ENCODE data around the gene KIF16B.
"Not testable (repeated sequence)": the region's sequence is repeated elsewhere in the genome, so short reads cannot be mapped to it uniquely, and the experiment has no call there.

The KIF16B gene

GRCh38 chr20:16608277-16608650 lies 35.0 kb upstream of the KIF16B start:
- Mint-ChIP-seq H3K36me3 (ENCODE audit: insufficient read depth) (no peaks in the 10 kb centered on the region), H3K9me3 (no peaks in the 10 kb centered on the region), H3K27me3 (peaks cover 10 to 18% of the 10 kb centered on the region in 2 donors), H3K27ac (no peak overlapping the region), H3K4me3 (no peak overlapping the region), H3K4me1 (ENCODE audit: low read depth in 2 of 2) (no peaks in the 10 kb centered on the region)
- ATAC-seq (replicated peaks), result no peak
- DNase-seq, result no peak

- no peaks in the 10 kb centered on the region for H3K9me3 Mint-ChIP-seq
- no peak overlapping the region for H3K4me3 Mint-ChIP-seq
- ATAC-seq (replicated peaks) (no peak), DNase-seq (no peak)
- no peaks in the 10 kb centered on the region for H3K4me1 Mint-ChIP-seq (ENCODE audit: low read depth in 2 of 2)
- H3K36me3 Mint-ChIP-seq (ENCODE audit: insufficient read depth), result no peaks in the 10 kb centered on the region
- H3K27me3 Mint-ChIP-seq, result peaks cover 10 to 18% of the 10 kb centered on the region in 2 donors
- H3K27ac Mint-ChIP-seq, result no peak overlapping the region
Observed at GRCh38 chr20:16607364-16608276, 34.4 kb upstream of the KIF16B start.

GRCh38 chr20:16606468-16607070 lies 33.3 kb upstream of the KIF16B start:
- no peak overlapping the region for H3K4me3 Mint-ChIP-seq

GRCh38 chr20:16601047-16601446 lies 27.8 kb upstream of the KIF16B start:
- no peak for ATAC-seq (replicated peaks)
- no peaks in the 10 kb centered on the region for H3K36me3 Mint-ChIP-seq (ENCODE audit: insufficient read depth)
- no peaks in the 10 kb centered on the region for H3K4me1 Mint-ChIP-seq (ENCODE audit: low read depth in 2 of 2)
- no peak for DNase-seq
- H3K27ac Mint-ChIP-seq, result no peak overlapping the region
- H3K27me3 Mint-ChIP-seq, result no peaks in the 10 kb centered on the region
- no peak overlapping the region for H3K4me3 Mint-ChIP-seq
- no peaks in the 10 kb centered on the region for H3K9me3 Mint-ChIP-seq

More at GRCh38 chr20:16606468-16607070, 33.3 kb upstream of the KIF16B start:
- H3K4me1 Mint-ChIP-seq (ENCODE audit: low read depth in 2 of 2), result no peaks in the 10 kb centered on the region
- ATAC-seq (replicated peaks), result no peak
- H3K9me3 Mint-ChIP-seq, result no peaks in the 10 kb centered on the region
- peaks cover 6 to 16% of the 10 kb centered on the region in 2 donors for H3K27me3 Mint-ChIP-seq
- no peak for DNase-seq
- H3K36me3 Mint-ChIP-seq (ENCODE audit: insufficient read depth), result no peaks in the 10 kb centered on the region
- H3K27ac Mint-ChIP-seq, result no peak overlapping the region

- no peaks in the 10 kb centered on the region for H3K36me3 Mint-ChIP-seq (ENCODE audit: insufficient read depth)
- no peaks in the 10 kb centered on the region for H3K4me1 Mint-ChIP-seq (ENCODE audit: low read depth in 2 of 2)
- no peak for ATAC-seq (replicated peaks)
- DNase-seq, result no peak
- H3K4me3 Mint-ChIP-seq, result no peak overlapping the region
- no peak overlapping the region for H3K27ac Mint-ChIP-seq
- no peaks in the 10 kb centered on the region for H3K9me3 Mint-ChIP-seq
- H3K27me3 Mint-ChIP-seq, result no peaks in the 10 kb centered on the region
Observed at GRCh38 chr20:16599257-16599656, 26.0 kb upstream of the KIF16B start.

- no peak overlapping the region for H3K4me3 Mint-ChIP-seq
- H3K27me3 Mint-ChIP-seq, result no peaks in the 10 kb centered on the region
- no peaks in the 10 kb centered on the region for H3K9me3 Mint-ChIP-seq
- no peaks in the 10 kb centered on the region for H3K4me1 Mint-ChIP-seq (ENCODE audit: low read depth in 2 of 2)
- no peak for ATAC-seq (replicated peaks)
- H3K36me3 Mint-ChIP-seq (ENCODE audit: insufficient read depth), result no peaks in the 10 kb centered on the region
- DNase-seq, result no peak
- no peak overlapping the region for H3K27ac Mint-ChIP-seq
Observed at GRCh38 chr20:16596991-16597390, 23.7 kb upstream of the KIF16B start.

- H3K4me3 Mint-ChIP-seq; DNase-seq; H3K9me3 Mint-ChIP-seq; H3K36me3 Mint-ChIP-seq (ENCODE audit: insufficient read depth); H3K4me1 Mint-ChIP-seq (ENCODE audit: low read depth in 2 of 2); ATAC-seq (replicated peaks); H3K27me3 Mint-ChIP-seq; H3K27ac Mint-ChIP-seq: not testable (repeated sequence)
Observed at GRCh38 chr20:16596404-16596803, 23.2 kb upstream of the KIF16B start.

- Mint-ChIP-seq H3K4me1 (ENCODE audit: low read depth in 2 of 2) (no peaks in the 10 kb centered on the region), H3K27ac (no peak overlapping the region), H3K36me3 (ENCODE audit: insufficient read depth) (no peaks in the 10 kb centered on the region), H3K4me3 (no peak overlapping the region), H3K9me3 (no peaks in the 10 kb centered on the region), H3K27me3 (no peaks in the 10 kb centered on the region)
- ATAC-seq (replicated peaks) (no peak), DNase-seq (no peak)
Observed at GRCh38 chr20:16595376-16595775, 22.1 kb upstream of the KIF16B start.

- no peaks in the 10 kb centered on the region for H3K9me3 Mint-ChIP-seq
Observed at GRCh38 chr20:16590041-16590633, 16.9 kb upstream of the KIF16B start.

GRCh38 chr20:16589623-16590022 lies 16.4 kb upstream of the KIF16B start:
- Mint-ChIP-seq H3K27me3 (peaks cover 25 to 29% of the 10 kb centered on the region in 2 donors), H3K27ac (no peak overlapping the region)

More at GRCh38 chr20:16590041-16590633, 16.9 kb upstream of the KIF16B start:
- Mint-ChIP-seq H3K27ac (no peak overlapping the region), H3K4me1 (ENCODE audit: low read depth in 2 of 2) (no peaks in the 10 kb centered on the region), H3K4me3 (no peak overlapping the region), H3K27me3 (peaks cover 24 to 25% of the 10 kb centered on the region in 2 donors), H3K36me3 (ENCODE audit: insufficient read depth) (no peaks in the 10 kb centered on the region)
- no peak for DNase-seq
- ATAC-seq (replicated peaks), result no peak

GRCh38 chr20:16588241-16588640 lies 15.0 kb upstream of the KIF16B start:
- Mint-ChIP-seq H3K27ac (no peak overlapping the region), H3K27me3 (peaks cover 29 to 37% of the 10 kb centered on the region in 2 donors)

More at GRCh38 chr20:16589623-16590022, 16.4 kb upstream of the KIF16B start:
- ATAC-seq (replicated peaks), result no peak
- no peaks in the 10 kb centered on the region for H3K9me3 Mint-ChIP-seq
- H3K4me3 Mint-ChIP-seq, result no peak overlapping the region
- H3K36me3 Mint-ChIP-seq (ENCODE audit: insufficient read depth), result no peaks in the 10 kb centered on the region
- no peak for DNase-seq
- H3K4me1 Mint-ChIP-seq (ENCODE audit: low read depth in 2 of 2), result no peaks in the 10 kb centered on the region

GRCh38 chr20:16587066-16587465 lies 13.8 kb upstream of the KIF16B start:
- H3K27ac Mint-ChIP-seq, result no peak overlapping the region
- no peaks in the 10 kb centered on the region for H3K36me3 Mint-ChIP-seq (ENCODE audit: insufficient read depth)

More at GRCh38 chr20:16588241-16588640, 15.0 kb upstream of the KIF16B start:
- Mint-ChIP-seq H3K36me3 (ENCODE audit: insufficient read depth) (no peaks in the 10 kb centered on the region), H3K4me3 (no peak overlapping the region), H3K4me1 (ENCODE audit: low read depth in 2 of 2) (no peaks in the 10 kb centered on the region), H3K9me3 (no peaks in the 10 kb centered on the region)
- DNase-seq, result no peak
- no peak for ATAC-seq (replicated peaks)

GRCh38 chr20:16583474-16583873 lies 10.2 kb upstream of the KIF16B start:
- DNase-seq (no peak), ATAC-seq (replicated peaks) (no peak)
- no peak overlapping the region for H3K27ac Mint-ChIP-seq
- H3K27me3 Mint-ChIP-seq, result peaks cover 29 to 40% of the 10 kb centered on the region in 2 donors
- H3K36me3 Mint-ChIP-seq (ENCODE audit: insufficient read depth), result no peaks in the 10 kb centered on the region
- no peak overlapping the region for H3K4me3 Mint-ChIP-seq
- H3K9me3 Mint-ChIP-seq, result no peaks in the 10 kb centered on the region
- no peaks in the 10 kb centered on the region for H3K4me1 Mint-ChIP-seq (ENCODE audit: low read depth in 2 of 2)

More at GRCh38 chr20:16587066-16587465, 13.8 kb upstream of the KIF16B start:
- no peak overlapping the region for H3K4me3 Mint-ChIP-seq
- no peaks in the 10 kb centered on the region for H3K9me3 Mint-ChIP-seq
- DNase-seq, result no peak
- H3K27me3 Mint-ChIP-seq, result peaks cover 29 to 40% of the 10 kb centered on the region in 2 donors
- H3K4me1 Mint-ChIP-seq (ENCODE audit: low read depth in 2 of 2), result no peaks in the 10 kb centered on the region
- ATAC-seq (replicated peaks), result no peak
